Measurements from ENCODE around the gene IL9.

Gene IL9

DNA sequence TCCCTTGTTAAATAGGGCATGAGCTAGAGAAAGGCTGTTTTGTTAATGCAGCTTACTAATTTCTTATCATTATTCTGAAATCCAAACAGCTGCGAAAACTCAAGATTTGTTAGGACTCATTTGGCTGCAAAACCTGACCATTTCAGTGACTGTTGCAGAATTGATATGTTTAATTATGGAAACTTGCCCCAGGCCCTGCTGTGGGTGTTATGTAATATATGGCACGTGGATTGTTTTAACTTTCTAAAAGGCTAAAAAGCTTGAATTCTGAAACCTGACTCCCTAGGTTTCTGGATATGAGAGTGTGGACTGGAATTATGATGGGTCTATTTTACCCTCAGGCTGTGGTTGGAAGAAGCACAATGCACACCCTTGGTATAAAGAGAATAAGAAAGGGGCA, 4.4 kb downstream of the IL9 start:
- no peak overlapping the region for H3K18ac ChIP-seq (ENCODE audit: low read length)
- no peak overlapping the region for H3K23ac ChIP-seq (ENCODE audit: low read length)
- H3K27ac ChIP-seq (ENCODE audit: low read depth, low read length) = no peak overlapping the region
- H2BK15ac ChIP-seq (replicated peaks; ENCODE audit: low read depth) = no peak overlapping the region
- H3K79me1 ChIP-seq (ENCODE audit: low read length) = no peaks in the 10 kb centered on the region
- no peak overlapping the region for H3K56ac ChIP-seq (ENCODE audit: low read length)
- H3K4me1 ChIP-seq (ENCODE audit: control insufficient read depth, low read depth, low read length) = peaks cover 5% of the 10 kb centered on the region
- no CpG with 5 or more reads among the region's 2 CpGs for WGBS (ENCODE audit: extremely low coverage, insufficient coverage, low lambda C conversion rate)
- no peak overlapping the region for H3K4ac ChIP-seq (ENCODE audit: low read depth, low read length)
- no peak overlapping the region for H3K4me3 ChIP-seq (ENCODE audit: low read length)
- no peaks in the 10 kb centered on the region for H3K27me3 ChIP-seq (ENCODE audit: insufficient read depth, low read length, poor library complexity)
- DNase-seq = no peak
- H2BK5ac ChIP-seq (ENCODE audit: low read length) = no peak overlapping the region
- no peak overlapping the region for H4K5ac ChIP-seq (ENCODE audit: low read length)
- H3K4me2 ChIP-seq (ENCODE audit: low read length) = no peak overlapping the region
- no peak overlapping the region for H4K8ac ChIP-seq (ENCODE audit: low read depth, low read length)
- no peak overlapping the region for H2AK5ac ChIP-seq (ENCODE audit: low read length)
- H2BK120ac ChIP-seq (ENCODE audit: low read depth, low read length) = no peak overlapping the region
- no peaks in the 10 kb centered on the region for H3K79me2 ChIP-seq (ENCODE audit: control insufficient read depth, insufficient read depth, low read length)
- H3K9ac ChIP-seq (ENCODE audit: low read length) = no peak overlapping the region
- no peaks in the 10 kb centered on the region for H3K36me3 ChIP-seq (ENCODE audit: control insufficient read depth, insufficient read depth, low read length)

DNA sequence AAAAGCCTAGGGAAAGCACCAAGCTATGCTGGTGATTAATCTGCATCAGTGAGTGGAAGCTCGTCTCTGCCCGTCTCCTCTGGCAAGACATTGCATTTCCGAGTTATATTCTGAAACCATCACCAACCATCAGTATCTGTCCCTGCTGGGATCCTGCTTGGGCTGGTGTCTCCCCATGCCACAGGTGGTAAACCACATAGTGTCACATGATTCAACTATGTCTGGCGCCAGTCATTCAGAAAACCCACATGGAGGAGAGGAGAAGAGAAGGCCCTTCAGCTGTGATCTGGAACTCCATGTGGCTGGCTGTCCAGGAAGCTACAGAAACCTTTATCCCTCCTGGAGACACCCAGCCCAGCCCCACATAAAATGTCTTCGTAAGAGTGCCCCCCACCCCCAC, 4.8 kb downstream of the IL9 start:
- Histone ChIP-seq H3K36me3 (ENCODE audit: control insufficient read depth, insufficient read depth, low read length) (no peaks in the 10 kb centered on the region), H3K4me3 (ENCODE audit: low read length) (no peak overlapping the region), H3K4ac (ENCODE audit: low read depth, low read length) (no peak overlapping the region), H2BK15ac (replicated peaks; ENCODE audit: low read depth) (no peak overlapping the region), H2BK120ac (ENCODE audit: low read depth, low read length) (no peak overlapping the region), H3K4me2 (ENCODE audit: low read length) (no peak overlapping the region), H3K23ac (ENCODE audit: low read length) (no peak overlapping the region), H2BK5ac (ENCODE audit: low read length) (no peak overlapping the region), H3K27ac (ENCODE audit: low read depth, low read length) (no peak overlapping the region), H3K4me1 (ENCODE audit: control insufficient read depth, low read depth, low read length) (peaks cover 5% of the 10 kb centered on the region), H3K56ac (ENCODE audit: low read length) (no peak overlapping the region), H3K18ac (ENCODE audit: low read length) (no peak overlapping the region), H2AK5ac (ENCODE audit: low read length) (no peak overlapping the region), H3K79me2 (ENCODE audit: control insufficient read depth, insufficient read depth, low read length) (no peaks in the 10 kb centered on the region), H4K5ac (ENCODE audit: low read length) (no peak overlapping the region), H3K9ac (ENCODE audit: low read length) (no peak overlapping the region), H3K79me1 (ENCODE audit: low read length) (no peaks in the 10 kb centered on the region), H4K8ac (ENCODE audit: low read depth, low read length) (no peak overlapping the region), H3K27me3 (ENCODE audit: insufficient read depth, low read length, poor library complexity) (no peaks in the 10 kb centered on the region)
- WGBS (ENCODE audit: extremely low coverage, insufficient coverage, low lambda C conversion rate) = no CpG with 5 or more reads among the region's 5 CpGs
- no peak for DNase-seq

DNA sequence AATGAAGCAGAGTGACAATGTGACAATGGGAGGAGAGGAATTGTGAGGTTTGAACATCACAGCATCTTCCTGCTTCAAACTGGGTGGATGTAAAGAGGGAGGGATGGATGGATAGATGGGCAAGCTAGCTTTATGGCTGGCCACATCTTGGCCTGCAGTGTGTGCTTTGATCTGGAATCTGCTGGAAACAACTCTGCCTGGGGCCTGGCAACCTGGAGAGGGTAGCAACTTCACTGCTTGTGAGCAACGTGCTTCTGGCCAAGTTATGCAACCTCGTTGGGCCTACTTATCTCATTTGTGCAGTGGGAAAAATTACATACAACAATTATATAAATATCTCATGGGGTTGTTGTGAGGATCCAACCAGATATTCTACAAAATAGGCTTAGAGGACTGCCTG, 5.3 kb downstream of the IL9 start:
- Histone ChIP-seq H3K23ac (ENCODE audit: low read length) (no peak overlapping the region), H3K79me2 (ENCODE audit: control insufficient read depth, insufficient read depth, low read length) (no peaks in the 10 kb centered on the region), H3K36me3 (ENCODE audit: control insufficient read depth, insufficient read depth, low read length) (no peaks in the 10 kb centered on the region), H4K5ac (ENCODE audit: low read length) (no peak overlapping the region), H3K27ac (ENCODE audit: low read depth, low read length) (no peak overlapping the region), H3K9ac (ENCODE audit: low read length) (no peak overlapping the region), H3K4me2 (ENCODE audit: low read length) (no peak overlapping the region), H2BK120ac (ENCODE audit: low read depth, low read length) (no peak overlapping the region), H2BK15ac (replicated peaks; ENCODE audit: low read depth) (no peak overlapping the region), H3K27me3 (ENCODE audit: insufficient read depth, low read length, poor library complexity) (no peaks in the 10 kb centered on the region), H3K4ac (ENCODE audit: low read depth, low read length) (no peak overlapping the region), H3K79me1 (ENCODE audit: low read length) (no peaks in the 10 kb centered on the region), H4K8ac (ENCODE audit: low read depth, low read length) (no peak overlapping the region), H3K4me1 (ENCODE audit: control insufficient read depth, low read depth, low read length) (peaks cover 5% of the 10 kb centered on the region), H2BK5ac (ENCODE audit: low read length) (no peak overlapping the region), H3K56ac (ENCODE audit: low read length) (no peak overlapping the region), H2AK5ac (ENCODE audit: low read length) (no peak overlapping the region), H3K18ac (ENCODE audit: low read length) (no peak overlapping the region), H3K4me3 (ENCODE audit: low read length) (no peak overlapping the region)
- DNase-seq = no peak
- WGBS (ENCODE audit: extremely low coverage, insufficient coverage, low lambda C conversion rate) = no CpG with 5 or more reads among the region's 2 CpGs

DNA sequence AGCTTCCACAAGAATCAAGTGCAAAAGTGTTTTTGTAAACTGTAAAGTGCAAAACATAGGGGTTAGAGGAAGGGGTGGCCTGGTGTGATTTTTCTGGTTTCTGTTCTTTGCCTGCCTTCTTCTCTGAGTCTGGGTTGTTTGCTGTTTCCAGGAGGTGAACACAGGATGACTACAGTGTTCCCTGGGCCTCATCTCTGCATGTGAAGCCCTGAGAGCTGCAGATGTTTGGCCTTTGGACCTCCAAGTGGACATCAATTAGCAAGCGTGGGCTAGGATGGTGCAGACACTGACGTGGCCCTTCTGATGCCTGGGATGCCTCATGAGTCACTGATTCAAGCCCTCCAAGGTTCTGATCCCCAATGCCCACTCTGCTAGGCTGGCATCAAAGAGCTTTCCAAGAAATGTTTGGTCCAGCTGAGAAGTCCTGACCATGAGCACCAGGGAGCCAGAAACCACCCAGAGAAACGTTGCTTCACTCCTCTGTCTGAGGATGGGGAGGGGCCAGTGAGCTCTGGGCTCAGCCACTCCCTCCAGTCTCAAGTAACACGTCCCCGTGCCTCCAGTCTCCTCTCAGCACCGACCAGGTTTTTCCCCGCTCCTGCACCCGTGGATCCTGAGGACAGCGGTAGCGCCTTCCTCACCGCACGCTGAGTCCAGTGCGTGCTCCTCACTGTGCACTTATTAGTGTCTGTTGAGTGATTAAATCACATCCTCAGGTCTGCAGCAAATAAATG, 7.6 kb downstream of the IL9 start:
- H2BK15ac ChIP-seq (replicated peaks; ENCODE audit: low read depth) = no peak overlapping the region
- H3K18ac ChIP-seq (ENCODE audit: low read length) = no peak overlapping the region
- H4K5ac ChIP-seq (ENCODE audit: low read length) = no peak overlapping the region
- H3K56ac ChIP-seq (ENCODE audit: low read length) = peak overlapping the region; percentile 37
- H3K4me2 ChIP-seq (ENCODE audit: low read length) = no peak overlapping the region
- H2BK5ac ChIP-seq (ENCODE audit: low read length) = no peak overlapping the region
- no peak overlapping the region for H3K9ac ChIP-seq (ENCODE audit: low read length)
- peak; percentile 67 for DNase-seq
- no peaks in the 10 kb centered on the region for H3K79me1 ChIP-seq (ENCODE audit: low read length)
- no CpG with 5 or more reads among the region's 13 CpGs for WGBS (ENCODE audit: extremely low coverage, insufficient coverage, low lambda C conversion rate)
- H3K27me3 ChIP-seq (ENCODE audit: insufficient read depth, low read length, poor library complexity) = no peaks in the 10 kb centered on the region
- H3K23ac ChIP-seq (ENCODE audit: low read length) = no peak overlapping the region
- no peaks in the 10 kb centered on the region for H3K36me3 ChIP-seq (ENCODE audit: control insufficient read depth, insufficient read depth, low read length)
- no peaks in the 10 kb centered on the region for H3K79me2 ChIP-seq (ENCODE audit: control insufficient read depth, insufficient read depth, low read length)
- H3K4me1 ChIP-seq (ENCODE audit: control insufficient read depth, low read depth, low read length) = no peaks in the 10 kb centered on the region
- H4K8ac ChIP-seq (ENCODE audit: low read depth, low read length) = no peak overlapping the region
- H3K27ac ChIP-seq (ENCODE audit: low read depth, low read length) = no peak overlapping the region
- no peak overlapping the region for H3K4ac ChIP-seq (ENCODE audit: low read depth, low read length)
- no peak overlapping the region for H2BK120ac ChIP-seq (ENCODE audit: low read depth, low read length)
- no peak overlapping the region for H3K4me3 ChIP-seq (ENCODE audit: low read length)
- H2AK5ac ChIP-seq (ENCODE audit: low read length) = no peak overlapping the region

DNA sequence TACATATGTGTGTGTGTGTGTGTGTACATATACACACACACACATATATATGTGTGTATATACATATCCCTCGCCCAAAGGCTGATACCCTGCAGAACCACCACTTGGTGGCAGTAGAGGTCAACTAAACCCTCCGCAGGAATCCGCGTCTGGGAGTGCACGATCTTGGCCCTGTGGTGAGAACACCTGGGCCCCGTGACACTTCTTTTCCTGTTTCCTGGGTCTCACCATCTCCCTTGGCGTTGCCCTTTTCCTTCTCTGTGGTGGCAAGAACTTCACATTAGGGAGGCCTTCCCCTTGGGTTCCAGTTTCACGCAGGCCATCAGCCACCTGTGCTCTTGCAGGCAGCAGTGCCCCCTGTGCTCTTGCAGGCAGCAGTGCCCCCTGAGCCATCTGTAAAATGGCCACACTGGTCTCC, 8.2 kb downstream of the IL9 start:
- DNase-seq = peak; percentile 81
- no peak overlapping the region for H2BK5ac ChIP-seq (ENCODE audit: low read length)
- no peak overlapping the region for H3K27ac ChIP-seq (ENCODE audit: low read depth, low read length)
- no peak overlapping the region for H3K4me2 ChIP-seq (ENCODE audit: low read length)
- H2BK120ac ChIP-seq (ENCODE audit: low read depth, low read length) = no peak overlapping the region
- H3K4me3 ChIP-seq (ENCODE audit: low read length) = no peak overlapping the region
- H3K23ac ChIP-seq (ENCODE audit: low read length) = no peak overlapping the region
- no peak overlapping the region for H3K18ac ChIP-seq (ENCODE audit: low read length)
- H3K27me3 ChIP-seq (ENCODE audit: insufficient read depth, low read length, poor library complexity) = no peaks in the 10 kb centered on the region
- no peak overlapping the region for H3K56ac ChIP-seq (ENCODE audit: low read length)
- H2AK5ac ChIP-seq (ENCODE audit: low read length) = no peak overlapping the region
- no peaks in the 10 kb centered on the region for H3K79me1 ChIP-seq (ENCODE audit: low read length)
- no peak overlapping the region for H4K5ac ChIP-seq (ENCODE audit: low read length)
- no peaks in the 10 kb centered on the region for H3K79me2 ChIP-seq (ENCODE audit: control insufficient read depth, insufficient read depth, low read length)
- H3K9ac ChIP-seq (ENCODE audit: low read length) = no peak overlapping the region
- H2BK15ac ChIP-seq (replicated peaks; ENCODE audit: low read depth) = no peak overlapping the region
- no peak overlapping the region for H3K4ac ChIP-seq (ENCODE audit: low read depth, low read length)
- no peak overlapping the region for H4K8ac ChIP-seq (ENCODE audit: low read depth, low read length)
- no peaks in the 10 kb centered on the region for H3K4me1 ChIP-seq (ENCODE audit: control insufficient read depth, low read depth, low read length)
- WGBS (ENCODE audit: extremely low coverage, insufficient coverage, low lambda C conversion rate) = no CpG with 5 or more reads among the region's 8 CpGs
- no peaks in the 10 kb centered on the region for H3K36me3 ChIP-seq (ENCODE audit: control insufficient read depth, insufficient read depth, low read length)

DNA sequence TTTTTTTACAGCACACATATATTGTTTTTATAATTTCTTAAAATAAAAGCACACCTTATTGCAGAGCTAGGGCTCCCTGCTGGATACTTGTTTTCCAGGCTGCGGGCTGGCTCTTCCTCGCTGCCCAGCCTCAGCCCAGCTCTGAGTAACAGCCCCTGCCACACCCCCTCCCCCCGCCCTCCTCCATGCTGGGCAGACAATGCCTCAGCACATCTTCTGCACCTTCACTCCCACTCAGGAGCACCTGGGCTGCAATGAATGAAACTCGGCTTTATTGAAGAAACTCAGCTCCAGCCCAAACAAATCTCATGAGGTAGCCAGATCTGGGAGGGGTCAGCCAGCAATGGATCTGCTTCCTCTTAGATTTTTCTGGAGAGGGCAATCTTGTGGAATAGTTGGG, 9.5 kb downstream of the IL9 start:
- H3K56ac ChIP-seq (ENCODE audit: low read length) = no peak overlapping the region
- no peak overlapping the region for H3K27ac ChIP-seq (ENCODE audit: low read depth, low read length)
- DNase-seq = no peak
- no peaks in the 10 kb centered on the region for H3K79me1 ChIP-seq (ENCODE audit: low read length)
- H3K9ac ChIP-seq (ENCODE audit: low read length) = no peak overlapping the region
- H2BK120ac ChIP-seq (ENCODE audit: low read depth, low read length) = no peak overlapping the region
- no peak overlapping the region for H2BK15ac ChIP-seq (replicated peaks; ENCODE audit: low read depth)
- no peak overlapping the region for H3K4me2 ChIP-seq (ENCODE audit: low read length)
- no peaks in the 10 kb centered on the region for H3K27me3 ChIP-seq (ENCODE audit: insufficient read depth, low read length, poor library complexity)
- H2BK5ac ChIP-seq (ENCODE audit: low read length) = no peak overlapping the region
- H3K23ac ChIP-seq (ENCODE audit: low read length) = no peak overlapping the region
- H3K4ac ChIP-seq (ENCODE audit: low read depth, low read length) = no peak overlapping the region
- no peaks in the 10 kb centered on the region for H3K4me1 ChIP-seq (ENCODE audit: control insufficient read depth, low read depth, low read length)
- H3K79me2 ChIP-seq (ENCODE audit: control insufficient read depth, insufficient read depth, low read length) = no peaks in the 10 kb centered on the region
- no peak overlapping the region for H4K5ac ChIP-seq (ENCODE audit: low read length)
- no peak overlapping the region for H2AK5ac ChIP-seq (ENCODE audit: low read length)
- H4K8ac ChIP-seq (ENCODE audit: low read depth, low read length) = no peak overlapping the region
- no peak overlapping the region for H3K4me3 ChIP-seq (ENCODE audit: low read length)
- WGBS (ENCODE audit: extremely low coverage, insufficient coverage, low lambda C conversion rate) = no CpG with 5 or more reads among the region's 4 CpGs
- H3K18ac ChIP-seq (ENCODE audit: low read length) = no peak overlapping the region
- no peaks in the 10 kb centered on the region for H3K36me3 ChIP-seq (ENCODE audit: control insufficient read depth, insufficient read depth, low read length)
